H9 (cell line): ENCODE results near the gene CERS1. TPM values are rescaled to one million over a fixed set of nuclear protein-coding genes. Genes with fewer than 3 reads are reported as not detected.

Experiments used
- DNase-seq: peaks from one replicate; pipeline ENCODE4 v3.0.0-alpha.2; 2017
- H2AFZ ChIP-seq: one replicate; pipeline ENCODE4 v1.6.1; 2013; ENCODE audit warnings: mild to moderate bottlenecking, low read length, control low read depth, moderate library complexity
- H2AK5ac ChIP-seq: 2 replicates; pipeline ENCODE4 v1.6.1; 2013; ENCODE audit warnings: low read length, control low read depth, mixed read lengths; ENCODE audit not compliant: insufficient read length
- H2BK120ac ChIP-seq: one replicate; pipeline ENCODE4 v1.6.1; 2013; ENCODE audit warnings: low read depth, mild to moderate bottlenecking, low read length, control low read depth, inconsistent platforms; ENCODE audit not compliant: poor library complexity, severe bottlenecking
- H2BK12ac ChIP-seq: 2 replicates; pipeline ENCODE4 v1.6.1; 2013; ENCODE audit warnings: low read length, control low read depth, mixed read lengths, low read depth; ENCODE audit not compliant: insufficient read length
- H2BK15ac ChIP-seq: 2 replicates; pipeline ENCODE4 v1.6.1; 2013; ENCODE audit warnings: low read depth, low read length, control low read depth
- H2BK20ac ChIP-seq: one replicate; pipeline ENCODE4 v1.6.1; 2013; ENCODE audit warnings: low read depth, mild to moderate bottlenecking, low read length, control low read depth, inconsistent platforms; ENCODE audit not compliant: poor library complexity, severe bottlenecking
- H2BK5ac ChIP-seq: 2 replicates; pipeline ENCODE4 v1.6.1; 2013; ENCODE audit warnings: low read length, control low read depth, mixed read lengths; ENCODE audit not compliant: insufficient read length
- H3K14ac ChIP-seq: 2 replicates; pipeline ENCODE4 v1.6.1; 2013; ENCODE audit warnings: low read length, control low read depth; ENCODE audit not compliant: insufficient read depth
- H3K18ac ChIP-seq: 2 replicates; pipeline ENCODE4 v1.6.1; 2013; ENCODE audit warnings: low read depth, mild to moderate bottlenecking, mixed read lengths, low read length, control low read depth; ENCODE audit not compliant: insufficient read length
- H3K23ac ChIP-seq: 2 replicates; pipeline ENCODE4 v1.6.1; 2013; ENCODE audit warnings: low read length, control low read depth, mixed read lengths, low read depth; ENCODE audit not compliant: insufficient read length
- H3K23me2 ChIP-seq: 2 replicates; pipeline ENCODE4 v1.6.1; 2013; ENCODE audit warnings: low read depth, mild to moderate bottlenecking, mixed read lengths, low read length, control low read depth; ENCODE audit not compliant: insufficient read length, poor library complexity, severe bottlenecking
- H3K27ac ChIP-seq: 2 replicates; pipeline ENCODE4 v1.5.1; 2013; ENCODE audit warnings: low read length, control low read depth, mixed read lengths, low read depth; ENCODE audit not compliant: insufficient read length
- H3K27me3 ChIP-seq: 2 replicates; pipeline ENCODE4 v1.6.1; 2013; ENCODE audit warnings: low read length, control low read depth, inconsistent platforms; ENCODE audit not compliant: insufficient read depth
- H3K4ac ChIP-seq: 2 replicates; pipeline ENCODE4 v1.6.1; 2013; ENCODE audit warnings: low read depth, mild to moderate bottlenecking, control low read depth, inconsistent platforms, low read length, moderate library complexity
- H3K4me1 ChIP-seq: 2 replicates; pipeline ENCODE4 v1.6.1; 2013; ENCODE audit warnings: low read length, control low read depth, inconsistent platforms; ENCODE audit not compliant: insufficient read depth
- H3K4me2 ChIP-seq: 2 replicates; pipeline ENCODE4 v1.6.1; 2013; ENCODE audit warnings: low read length, control low read depth, mixed read lengths; ENCODE audit not compliant: insufficient read length, insufficient read depth
- H3K56ac ChIP-seq: 2 replicates; pipeline ENCODE4 v1.6.1; 2013; ENCODE audit warnings: low read depth, mild to moderate bottlenecking, mixed read lengths, low read length, control low read depth; ENCODE audit not compliant: insufficient read length
- H3K79me1 ChIP-seq: 2 replicates; pipeline ENCODE4 v1.6.1; 2013; ENCODE audit warnings: low read depth, mild to moderate bottlenecking, moderate library complexity, low read length, control low read depth, inconsistent platforms; ENCODE audit not compliant: insufficient read depth, poor library complexity, severe bottlenecking
- H3K79me2 ChIP-seq: 2 replicates; pipeline ENCODE4 v1.6.1; 2013; ENCODE audit warnings: low read length, control low read depth, inconsistent platforms; ENCODE audit not compliant: insufficient read depth
- H3K9ac ChIP-seq: 2 replicates; pipeline ENCODE4 v1.6.1; 2013; ENCODE audit warnings: low read length, control low read depth, mixed read lengths; ENCODE audit not compliant: insufficient read length; ENCODE audit errors: extremely low read depth
- H3K9me3 ChIP-seq: one replicate; pipeline ENCODE4 v1.6.1; 2013; ENCODE audit warnings: low read depth, low read length, inconsistent platforms; ENCODE audit not compliant: control insufficient read depth
- H3T11ph ChIP-seq: one replicate; pipeline ENCODE4 v1.6.1; 2013; ENCODE audit warnings: mild to moderate bottlenecking, low read length, control low read depth, inconsistent platforms
- H4K20me1 ChIP-seq: one replicate; pipeline ENCODE4 v1.6.1; 2013; ENCODE audit not compliant: control insufficient read depth, insufficient read length, insufficient read depth
- H4K5ac ChIP-seq: 2 replicates; pipeline ENCODE4 v1.6.1; 2013; ENCODE audit warnings: low read depth, mild to moderate bottlenecking, mixed read lengths, low read length, control low read depth; ENCODE audit not compliant: insufficient read length
- H4K8ac ChIP-seq: replicated peaks from 2 replicates; pipeline ENCODE4 v1.6.1; 2013; ENCODE audit warnings: low read length, control low read depth, mixed read lengths, low read depth; ENCODE audit not compliant: insufficient read length
- H4K91ac ChIP-seq: 2 replicates; pipeline ENCODE4 v1.6.1; 2013; ENCODE audit warnings: low read depth, mild to moderate bottlenecking, moderate library complexity, mixed read lengths, low read length, control low read depth; ENCODE audit not compliant: insufficient read length
- H3K27ac Mint-ChIP-seq, 3 experiments: 2 replicates in 2 of 3; 3 replicates in 1 of 3; pipeline ENCODE4 v1.8.0; 2020 to 2021; ENCODE audit warnings: mixed read lengths in 3 of 3, mild to moderate bottlenecking in 1 of 3, moderate library complexity in 1 of 3
- H3K27me3 Mint-ChIP-seq: 2 replicates; pipeline ENCODE4 v1.8.0; 2021; ENCODE audit warnings: low read depth, mild to moderate bottlenecking, moderate library complexity, mixed read lengths
- H3K36me3 Mint-ChIP-seq, 3 experiments: 2 replicates in 2 of 3; 3 replicates in 1 of 3; pipeline ENCODE4 v1.8.0; 2020 to 2021; ENCODE audit warnings: low read depth in 3 of 3, mixed read lengths in 3 of 3; ENCODE audit not compliant: insufficient read depth in 1 of 3
- H3K4me1 Mint-ChIP-seq, 2 experiments: 2 replicates each; pipeline ENCODE4 v1.8.0; 2020; ENCODE audit warnings: mixed read lengths in 2 of 2
- H3K4me3 Mint-ChIP-seq, 2 experiments: 2 replicates in 1 of 2; 3 replicates in 1 of 2; pipeline ENCODE4 v1.8.0; 2020 to 2021; ENCODE audit warnings: mild to moderate bottlenecking in 2 of 2, mixed read lengths in 2 of 2, moderate library complexity in 1 of 2
- H3K9me3 Mint-ChIP-seq, 2 experiments: 2 replicates in 1 of 2; 3 replicates in 1 of 2; pipeline ENCODE4 v1.8.0; 2020; ENCODE audit warnings: mild to moderate bottlenecking in 2 of 2, mixed read lengths in 2 of 2, moderate library complexity in 1 of 2
- WGBS: extraction: QIAGEN DNeasy Blood & Tissue Kit; methylation state at CpG from one replicate; pipeline ENCODE4 v1.1.7; 2013; ENCODE audit warnings: missing lambda C conversion rate, low lambda C conversion rate, mixed read lengths; ENCODE audit not compliant: insufficient read length; ENCODE audit errors: extremely low coverage; 5-methylcytosine and 5-hydroxymethylcytosine counted together
- total RNA-seq: library from RNA; stranded (reverse); gene quantifications from 2 replicates; pipeline ENCODE4 v1.2.1, GENCODE V29; 2021
- TF ChIP-seq, protein P1 (sequence below): fragments of 200-600 bp; sonication (generic); conservative IDR thresholded peaks from 3 replicates; pipeline ENCODE4 v1.8.0; 2021; ENCODE audit warnings: antibody characterized with exemption, mild to moderate bottlenecking

The CERS1 gene
- total RNA-seq, 1 experiment from 2014 or later: 19.3 TPM

DNA sequence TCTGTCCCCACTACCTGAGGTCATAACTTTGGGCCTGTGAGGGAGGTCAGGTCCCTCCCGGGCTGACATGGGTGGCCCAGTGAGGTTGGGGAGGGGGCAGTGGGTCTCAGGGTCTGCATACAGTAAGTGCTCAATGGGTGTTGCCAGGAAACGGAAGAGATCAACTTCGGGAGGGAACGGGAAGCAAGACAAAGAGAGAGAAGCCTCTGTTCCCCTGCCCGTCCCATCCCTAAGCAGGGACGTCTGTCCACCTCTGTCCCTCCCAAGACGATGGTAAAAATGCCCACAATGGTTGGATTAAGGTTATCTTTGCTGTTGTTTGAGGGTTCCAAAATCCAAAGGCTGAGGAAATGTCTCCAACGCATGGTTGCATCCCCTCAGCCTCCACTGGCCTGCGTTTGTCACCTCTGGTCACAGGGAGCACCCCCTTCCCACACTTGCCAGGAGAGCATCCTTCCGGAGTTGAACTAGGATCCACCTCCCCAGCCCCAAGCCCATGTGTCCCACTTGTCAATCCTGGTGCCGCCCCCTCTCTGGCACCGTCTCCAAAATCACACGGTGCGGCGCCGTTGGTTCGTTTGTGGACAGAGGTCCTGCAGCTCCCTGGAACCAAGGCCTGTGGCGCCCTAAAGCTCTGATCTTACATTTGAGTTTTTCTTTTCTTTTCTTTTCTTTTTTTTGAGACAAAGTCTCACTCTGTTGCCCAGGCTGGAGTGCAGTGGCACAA, 45.8 kb upstream of the CERS1 start:
- H3K9me3 ChIP-seq: no peaks in the 10 kb centered on the region
- no peak overlapping the region for H2BK15ac ChIP-seq
- H4K8ac ChIP-seq: no peak overlapping the region
- H3K14ac ChIP-seq: no peak overlapping the region
- no peak overlapping the region for H3K9ac ChIP-seq
- H3K23me2 ChIP-seq: peaks cover 7% of the 10 kb centered on the region
- H2BK12ac ChIP-seq: no peak overlapping the region
- no peak overlapping the region for H3K4ac ChIP-seq
- no peak overlapping the region for H4K5ac ChIP-seq
- H3K79me1 ChIP-seq: no peaks in the 10 kb centered on the region
- H3K4me2 ChIP-seq: peak overlapping the region; percentile 35
- Mint-ChIP-seq H3K27me3 (peaks cover 51% of the 10 kb centered on the region), H3K27ac (no peak overlapping the region; a peak in 1 of 7 replicates), H3K9me3 (no peaks in the 10 kb centered on the region; a peak in 1 of 5 replicates), H3K4me1 (peaks cover 11 to 29% of the 10 kb centered on the region in 2 experiments), H3K36me3 (peaks cover 7 to 23% (median 11%) of the 10 kb centered on the region in 3 experiments), H3K4me3 (peak overlapping the region; percentile 45 to 71)
- H3K79me2 ChIP-seq: no peaks in the 10 kb centered on the region
- no peaks in the 10 kb centered on the region for H4K20me1 ChIP-seq
- H2BK20ac ChIP-seq: no peak overlapping the region
- H2AFZ ChIP-seq: no peak overlapping the region
- H4K91ac ChIP-seq: no peak overlapping the region
- no peak overlapping the region for H3K27ac ChIP-seq
- H2BK5ac ChIP-seq: no peak overlapping the region
- H3K27me3 ChIP-seq: no peaks in the 10 kb centered on the region
- H3K56ac ChIP-seq: no peak overlapping the region
- no peak overlapping the region for H2AK5ac ChIP-seq
- no peak overlapping the region for H2BK120ac ChIP-seq
- no peak overlapping the region for H3T11ph ChIP-seq
- H3K23ac ChIP-seq: no peak overlapping the region
- no peaks in the 10 kb centered on the region for H3K4me1 ChIP-seq
- no CpG with 5 or more reads among the region's 18 CpGs for WGBS
- peak; percentile 55 for DNase-seq
- H3K18ac ChIP-seq: no peak overlapping the region
- TF ChIP-seq, protein P1, sequence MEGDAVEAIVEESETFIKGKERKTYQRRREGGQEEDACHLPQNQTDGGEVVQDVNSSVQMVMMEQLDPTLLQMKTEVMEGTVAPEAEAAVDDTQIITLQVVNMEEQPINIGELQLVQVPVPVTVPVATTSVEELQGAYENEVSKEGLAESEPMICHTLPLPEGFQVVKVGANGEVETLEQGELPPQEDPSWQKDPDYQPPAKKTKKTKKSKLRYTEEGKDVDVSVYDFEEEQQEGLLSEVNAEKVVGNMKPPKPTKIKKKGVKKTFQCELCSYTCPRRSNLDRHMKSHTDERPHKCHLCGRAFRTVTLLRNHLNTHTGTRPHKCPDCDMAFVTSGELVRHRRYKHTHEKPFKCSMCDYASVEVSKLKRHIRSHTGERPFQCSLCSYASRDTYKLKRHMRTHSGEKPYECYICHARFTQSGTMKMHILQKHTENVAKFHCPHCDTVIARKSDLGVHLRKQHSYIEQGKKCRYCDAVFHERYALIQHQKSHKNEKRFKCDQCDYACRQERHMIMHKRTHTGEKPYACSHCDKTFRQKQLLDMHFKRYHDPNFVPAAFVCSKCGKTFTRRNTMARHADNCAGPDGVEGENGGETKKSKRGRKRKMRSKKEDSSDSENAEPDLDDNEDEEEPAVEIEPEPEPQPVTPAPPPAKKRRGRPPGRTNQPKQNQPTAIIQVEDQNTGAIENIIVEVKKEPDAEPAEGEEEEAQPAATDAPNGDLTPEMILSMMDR: no peak
